ENCODE data around the gene GH2.
A peak's percentile ranks its signal among the peaks of the same experiment; 100 is the strongest.
"Not testable (repeated sequence)": the region's sequence is repeated elsewhere in the genome, so short reads cannot be mapped to it uniquely, and the experiment has no call there.

Gene GH2

GRCh38 chr17:63871646-63872365 lies 9.9 kb downstream of the GH2 start:
- not testable (repeated sequence) for DNase-seq

- not testable (repeated sequence) for DNase-seq
Measured at GRCh38 chr17:63870292-63870665, 11.5 kb downstream of the GH2 start.

GRCh38 chr17:63869491-63870291 lies 12.1 kb downstream of the GH2 start:
- DNase-seq: not testable (repeated sequence)

- not testable (repeated sequence) for DNase-seq
Measured at GRCh38 chr17:63866625-63867024, 15.1 kb downstream of the GH2 start.

GRCh38 chr17:63859257-63859656 lies 22.5 kb downstream of the GH2 start:
- no peak for DNase-seq

- DNase-seq: not testable (repeated sequence)
Measured at GRCh38 chr17:63856425-63856824, 25.3 kb downstream of the GH2 start.

GRCh38 chr17:63855185-63855584 lies 26.6 kb downstream of the GH2 start:
- DNase-seq: no peak

GRCh38 chr17:63854709-63855108 lies 27.0 kb downstream of the GH2 start:
- no peak for DNase-seq

GRCh38 chr17:63853260-63853659 lies 28.5 kb downstream of the GH2 start:
- no peak for DNase-seq

- DNase-seq: no peak
Measured at GRCh38 chr17:63850401-63850800, 31.3 kb downstream of the GH2 start.

- DNase-seq: peak; percentile 99
Measured at GRCh38 chr17:63848834-63849689, 32.7 kb downstream of the GH2 start.

- no peak for DNase-seq
Measured at GRCh38 chr17:63847525-63848249, 34.1 kb downstream of the GH2 start.

- no peak for DNase-seq
Measured at GRCh38 chr17:63845509-63845908, 36.2 kb downstream of the GH2 start.

GRCh38 chr17:63843910-63844677 lies 37.6 kb downstream of the GH2 start:
- DNase-seq: no peak

GRCh38 chr17:63843387-63843888 lies 38.3 kb downstream of the GH2 start:
- not testable (repeated sequence) for DNase-seq

GRCh38 chr17:63842540-63843386 lies 39.0 kb downstream of the GH2 start, which contains the start of gene SMARCD2:
SMARCD2 (minus strand) TSS chr17:63842685; CDS start chr17:63842674, 11 bp downstream.
- DNase-seq: peak; percentile 99

- peak; percentile 54 for DNase-seq
Measured at GRCh38 chr17:63842173-63842539, 39.6 kb downstream of the GH2 start.

- DNase-seq: peak; percentile 31
Measured at GRCh38 chr17:63841350-63842172, 40.2 kb downstream of the GH2 start.

- DNase-seq: no peak
Measured at GRCh38 chr17:63840591-63841349, 41.0 kb downstream of the GH2 start.
